ENCODE measurements around the gene CA11. TPM values are rescaled to one million over a fixed set of nuclear protein-coding genes. Genes with fewer than 3 reads are reported as not detected.

CA11 gene
- total RNA-seq, 6 experiments from 2014 or later = 0.53 to 2.5 (median 1.4) TPM

DNA sequence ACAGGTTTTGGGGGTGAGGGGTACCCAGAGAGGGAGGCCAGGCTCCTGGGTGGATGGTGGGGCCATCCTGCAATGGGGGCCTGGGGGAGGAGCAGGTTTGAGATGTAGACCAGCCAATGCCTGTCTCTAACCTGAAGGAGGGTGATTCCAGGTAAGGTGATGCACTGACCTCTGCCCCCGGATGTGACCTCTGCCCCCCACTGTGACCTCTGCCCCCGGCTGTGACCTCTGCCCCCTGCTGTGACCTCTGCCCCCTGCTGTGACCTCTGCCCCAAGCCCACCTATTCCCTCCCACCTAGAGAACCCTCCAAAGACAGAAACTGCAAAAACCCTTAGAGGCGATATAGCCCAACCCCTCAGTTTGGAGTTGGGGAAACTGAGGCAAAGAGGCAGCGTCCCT, 49.8 kb downstream of the CA11 start:
- TF ChIP-seq, protein P1, sequence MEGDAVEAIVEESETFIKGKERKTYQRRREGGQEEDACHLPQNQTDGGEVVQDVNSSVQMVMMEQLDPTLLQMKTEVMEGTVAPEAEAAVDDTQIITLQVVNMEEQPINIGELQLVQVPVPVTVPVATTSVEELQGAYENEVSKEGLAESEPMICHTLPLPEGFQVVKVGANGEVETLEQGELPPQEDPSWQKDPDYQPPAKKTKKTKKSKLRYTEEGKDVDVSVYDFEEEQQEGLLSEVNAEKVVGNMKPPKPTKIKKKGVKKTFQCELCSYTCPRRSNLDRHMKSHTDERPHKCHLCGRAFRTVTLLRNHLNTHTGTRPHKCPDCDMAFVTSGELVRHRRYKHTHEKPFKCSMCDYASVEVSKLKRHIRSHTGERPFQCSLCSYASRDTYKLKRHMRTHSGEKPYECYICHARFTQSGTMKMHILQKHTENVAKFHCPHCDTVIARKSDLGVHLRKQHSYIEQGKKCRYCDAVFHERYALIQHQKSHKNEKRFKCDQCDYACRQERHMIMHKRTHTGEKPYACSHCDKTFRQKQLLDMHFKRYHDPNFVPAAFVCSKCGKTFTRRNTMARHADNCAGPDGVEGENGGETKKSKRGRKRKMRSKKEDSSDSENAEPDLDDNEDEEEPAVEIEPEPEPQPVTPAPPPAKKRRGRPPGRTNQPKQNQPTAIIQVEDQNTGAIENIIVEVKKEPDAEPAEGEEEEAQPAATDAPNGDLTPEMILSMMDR (IDR thresholded peaks at IDR 0.05) = no peak
- Mint-ChIP-seq H3K27ac (no peak overlapping the region), H3K9me3 (no peaks in the 10 kb centered on the region), H3K4me3 (no peak overlapping the region), H3K4me1 (ENCODE audit: low read depth) (no peaks in the 10 kb centered on the region), H3K27me3 (ENCODE audit: insufficient read depth) (peaks cover 2% of the 10 kb centered on the region), H3K36me3 (ENCODE audit: low read depth) (no peaks in the 10 kb centered on the region)
- DNase-seq = no peak

DNA sequence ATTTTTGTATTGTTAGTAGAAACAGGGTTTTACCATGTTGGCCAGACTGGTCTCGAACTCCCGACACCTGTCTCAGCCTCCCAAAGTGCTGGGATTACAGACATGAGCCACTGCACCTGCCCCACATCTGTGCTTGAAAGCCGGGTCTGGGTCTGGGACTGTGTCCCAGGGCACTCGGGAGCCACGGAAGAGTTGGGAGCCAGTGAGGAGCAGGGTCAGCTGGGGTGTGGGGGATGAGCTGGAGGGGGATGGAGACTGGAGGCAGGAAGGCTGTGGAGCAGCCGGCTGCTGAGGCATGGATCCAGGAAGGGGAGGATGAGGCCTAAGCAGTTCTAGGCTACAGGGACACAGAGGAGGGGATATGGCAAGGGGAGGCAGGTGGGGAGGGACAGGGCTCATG, 50.2 kb downstream of the CA11 start:
- no peak overlapping the region for H3K4me3 Mint-ChIP-seq
- DNase-seq = no peak
- H3K27ac Mint-ChIP-seq = no peak overlapping the region
- H3K27me3 Mint-ChIP-seq (ENCODE audit: insufficient read depth) = peaks cover 2% of the 10 kb centered on the region
- H3K9me3 Mint-ChIP-seq = no peaks in the 10 kb centered on the region
- TF ChIP-seq, protein P1 (IDR thresholded peaks at IDR 0.05) = no peak
- H3K4me1 Mint-ChIP-seq (ENCODE audit: low read depth) = no peaks in the 10 kb centered on the region
- H3K36me3 Mint-ChIP-seq (ENCODE audit: low read depth) = no peaks in the 10 kb centered on the region

DNA sequence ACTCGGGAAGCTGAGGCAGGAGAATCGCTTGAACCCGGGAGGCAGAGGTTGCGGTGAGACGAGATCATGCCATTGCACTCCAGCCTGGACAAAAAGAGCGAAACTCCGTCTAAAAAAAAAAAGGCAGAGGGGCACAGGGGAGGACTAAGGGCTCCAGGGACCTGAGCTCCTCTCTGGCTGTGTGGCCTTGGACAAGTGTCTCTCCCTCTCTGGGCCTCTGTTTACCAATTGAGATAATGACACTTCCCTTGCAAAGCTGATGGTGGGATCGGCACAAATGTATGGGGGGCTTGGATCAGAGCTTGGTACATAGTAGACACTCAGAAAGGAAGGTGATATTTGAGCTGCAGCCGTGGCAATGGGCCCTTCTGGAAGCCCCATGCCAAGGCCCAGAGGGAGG, 50.8 kb downstream of the CA11 start:
- H3K9me3 Mint-ChIP-seq = no peaks in the 10 kb centered on the region
- no peaks in the 10 kb centered on the region for H3K4me1 Mint-ChIP-seq (ENCODE audit: low read depth)
- no peak overlapping the region for H3K4me3 Mint-ChIP-seq
- no peak for DNase-seq
- TF ChIP-seq, protein P1 (IDR thresholded peaks at IDR 0.05) = no peak
- no peak overlapping the region for H3K27ac Mint-ChIP-seq
- H3K27me3 Mint-ChIP-seq (ENCODE audit: insufficient read depth) = peaks cover 2% of the 10 kb centered on the region
- no peaks in the 10 kb centered on the region for H3K36me3 Mint-ChIP-seq (ENCODE audit: low read depth)

DNA sequence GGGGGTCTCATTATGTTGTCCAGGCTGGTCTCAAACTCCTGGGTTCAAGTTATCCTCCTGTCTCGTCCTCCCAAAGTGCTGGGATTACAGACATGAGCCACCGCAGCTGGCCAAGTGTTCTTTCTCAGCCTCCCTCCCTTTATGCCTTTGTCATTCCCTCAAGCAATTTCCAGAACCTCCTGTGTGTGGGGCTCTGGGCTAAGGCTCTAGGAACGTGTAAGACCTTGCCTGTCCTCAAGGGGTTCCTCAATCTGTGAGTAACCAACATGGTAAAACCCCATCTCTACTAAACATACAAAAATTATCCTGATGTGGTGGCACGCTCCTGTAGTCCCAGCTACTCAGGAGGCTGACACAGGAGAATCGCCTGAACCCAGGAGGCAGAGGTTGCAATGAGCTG, 55.0 kb downstream of the CA11 start:
- Mint-ChIP-seq H3K9me3 (no peaks in the 10 kb centered on the region), H3K27ac (no peak overlapping the region), H3K27me3 (ENCODE audit: insufficient read depth) (peaks cover 6% of the 10 kb centered on the region), H3K36me3 (ENCODE audit: low read depth) (no peaks in the 10 kb centered on the region), H3K4me1 (ENCODE audit: low read depth) (peaks cover 15% of the 10 kb centered on the region), H3K4me3 (no peak overlapping the region)
- no peak for DNase-seq
- TF ChIP-seq, protein P1 (IDR thresholded peaks at IDR 0.05) = no peak; the same call in none of the 2 replicates

DNA sequence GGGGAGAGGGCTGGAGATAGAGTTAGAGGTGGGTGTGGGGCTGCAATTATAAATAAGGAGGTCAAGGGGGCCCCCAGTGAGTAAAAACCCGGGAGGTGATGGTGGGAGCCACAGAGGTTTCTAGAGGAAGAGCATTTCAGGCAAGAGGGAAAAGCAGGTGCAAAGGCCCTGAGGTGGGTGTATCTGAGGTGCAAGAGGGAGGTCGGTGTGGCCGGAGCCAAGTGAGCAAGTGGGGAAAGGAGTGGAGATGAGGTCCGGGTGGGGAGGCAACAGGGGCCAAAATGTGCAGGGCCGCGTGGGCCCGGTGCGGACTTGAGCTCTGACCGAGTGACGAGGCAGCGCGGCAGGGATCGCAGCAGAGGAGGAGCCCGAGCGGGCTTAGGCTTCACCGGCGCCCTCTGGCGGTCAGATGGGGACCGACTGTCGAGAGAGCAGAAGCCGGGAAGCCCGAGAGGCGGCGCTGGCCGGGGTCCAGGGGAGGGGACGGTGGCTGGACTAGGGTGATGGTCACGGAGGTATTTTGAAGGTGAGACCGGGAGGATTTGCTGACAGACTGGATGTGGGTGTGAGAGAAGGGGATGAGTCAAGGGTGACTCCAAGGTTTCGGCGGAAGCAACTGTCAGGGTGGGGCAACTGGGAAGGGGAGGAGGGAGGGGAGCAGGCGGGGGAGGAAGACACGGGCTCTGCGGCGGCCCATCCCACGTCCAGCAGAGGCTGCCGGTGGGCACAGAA, 57.2 kb downstream of the CA11 start:
- Mint-ChIP-seq H3K9me3 (no peaks in the 10 kb centered on the region), H3K4me3 (peak overlapping the region; percentile 82), H3K27me3 (ENCODE audit: insufficient read depth) (peaks cover 4% of the 10 kb centered on the region), H3K27ac (peak overlapping the region; percentile 61), H3K36me3 (ENCODE audit: low read depth) (no peaks in the 10 kb centered on the region), H3K4me1 (ENCODE audit: low read depth) (peaks cover 22% of the 10 kb centered on the region)
- TF ChIP-seq, protein P1 (IDR thresholded peaks at IDR 0.05) = peak; percentile 95
- DNase-seq = peak; percentile 68

Other genes with a start within 250 kb of the CA11 start
- 10 to 100 TPM; 36.2 to 53.5 (median 41.7) TPM for gene GRWD1, start 200.2 kb downstream of the CA11 start, total RNA-seq (2021; fragmentation: NEBNext Ultra II Directional; extraction: Animal tissue kit (Norgen Biotek cat#: 25700))
- gene KCNJ14, start 190.6 kb downstream of the CA11 start, total RNA-seq (2021; fragmentation: NEBNext Ultra II Directional; extraction: Animal tissue kit (Norgen Biotek cat#: 25700)) = under 1 TPM; 0.33 to 0.90 (median 0.51) TPM
- 10 to 100 TPM; 46.2 to 49.5 (median 47.1) TPM for gene CYTH2, start 176.8 kb downstream of the CA11 start, total RNA-seq (2021; fragmentation: NEBNext Ultra II Directional; extraction: Animal tissue kit (Norgen Biotek cat#: 25700))
- gene LMTK3, start 134.4 kb downstream of the CA11 start, total RNA-seq (2021; fragmentation: NEBNext Ultra II Directional; extraction: Animal tissue kit (Norgen Biotek cat#: 25700)) = under 1 TPM; 0.21 to 0.88 (median 0.60) TPM
- under 1 TPM in 1 of 6 experiments, not detected in 5; 0.33 TPM for gene SULT2B1, start 94.0 kb downstream of the CA11 start, total RNA-seq (2021; fragmentation: NEBNext Ultra II Directional; extraction: Animal tissue kit (Norgen Biotek cat#: 25700))
- not detected for gene SPACA4, start 39.4 kb downstream of the CA11 start, total RNA-seq (2021; fragmentation: NEBNext Ultra II Directional; extraction: Animal tissue kit (Norgen Biotek cat#: 25700))
- under 1 TPM; 0.23 to 0.99 (median 0.54) TPM for gene FAM83E, start 31.1 kb downstream of the CA11 start, total RNA-seq (2021; fragmentation: NEBNext Ultra II Directional; extraction: Animal tissue kit (Norgen Biotek cat#: 25700))
- gene RPL18, start 27.0 kb downstream of the CA11 start, total RNA-seq (2021; fragmentation: NEBNext Ultra II Directional; extraction: Animal tissue kit (Norgen Biotek cat#: 25700)) = 1,000 to 10,000 TPM; 1,359 to 1,448 (median 1,407) TPM
- 10 to 100 TPM; 20.1 to 34.0 (median 23.4) TPM for gene SPHK2, start 26.7 kb downstream of the CA11 start, total RNA-seq (2021; fragmentation: NEBNext Ultra II Directional; extraction: Animal tissue kit (Norgen Biotek cat#: 25700))
- 1 to 10 TPM; 3.8 to 5.7 (median 4.4) TPM for gene DBP, start 8.8 kb downstream of the CA11 start, total RNA-seq (2021; fragmentation: NEBNext Ultra II Directional; extraction: Animal tissue kit (Norgen Biotek cat#: 25700))
- gene NTN5, start 26.8 kb upstream of the CA11 start, total RNA-seq (2021; fragmentation: NEBNext Ultra II Directional; extraction: Animal tissue kit (Norgen Biotek cat#: 25700)) = under 1 TPM in 4 of 6 experiments, not detected in 2; 0.12 to 0.23 (median 0.18) TPM
- not detected for gene FUT2, start 49.8 kb upstream of the CA11 start, total RNA-seq (2021; fragmentation: NEBNext Ultra II Directional; extraction: Animal tissue kit (Norgen Biotek cat#: 25700))
- gene MAMSTR, start 73.5 kb upstream of the CA11 start, total RNA-seq (2021; fragmentation: NEBNext Ultra II Directional; extraction: Animal tissue kit (Norgen Biotek cat#: 25700)) = 1 to 10 TPM; 2.7 to 4.5 (median 3.0) TPM
- under 1 TPM in 1 of 6 experiments, not detected in 5; 0.07 TPM for gene RASIP1, start 94.4 kb upstream of the CA11 start, total RNA-seq (2021; fragmentation: NEBNext Ultra II Directional; extraction: Animal tissue kit (Norgen Biotek cat#: 25700))
- gene IZUMO1, start 100.7 kb upstream of the CA11 start, total RNA-seq (2021; fragmentation: NEBNext Ultra II Directional; extraction: Animal tissue kit (Norgen Biotek cat#: 25700)) = not detected
- gene FUT1, start 106.5 kb upstream of the CA11 start, total RNA-seq (2021; fragmentation: NEBNext Ultra II Directional; extraction: Animal tissue kit (Norgen Biotek cat#: 25700)) = under 1 TPM in 3 of 6 experiments, not detected in 3; 0.05 to 0.06 (median 0.05) TPM
- gene FGF21, start 109.3 kb upstream of the CA11 start, total RNA-seq (2021; fragmentation: NEBNext Ultra II Directional; extraction: Animal tissue kit (Norgen Biotek cat#: 25700)) = not detected
- gene BCAT2, start 164.8 kb upstream of the CA11 start, total RNA-seq (2021; fragmentation: NEBNext Ultra II Directional; extraction: Animal tissue kit (Norgen Biotek cat#: 25700)) = 10 to 100 TPM; 31.3 to 41.2 (median 34.0) TPM
- gene HSD17B14, start 190.3 kb upstream of the CA11 start, total RNA-seq (2021; fragmentation: NEBNext Ultra II Directional; extraction: Animal tissue kit (Norgen Biotek cat#: 25700)) = 1 to 10 TPM; 2.9 to 10.0 (median 8.9) TPM
- 10 to 100 TPM in 4 of 6 experiments, 1 to 10 TPM in 2; 7.7 to 15.1 (median 13.2) TPM for gene PLEKHA4, start 222.4 kb upstream of the CA11 start, total RNA-seq (2021; fragmentation: NEBNext Ultra II Directional; extraction: Animal tissue kit (Norgen Biotek cat#: 25700))
- 10 to 100 TPM; 70.2 to 97.3 (median 89.6) TPM for gene PPP1R15A, start 226.2 kb upstream of the CA11 start, total RNA-seq (2021; fragmentation: NEBNext Ultra II Directional; extraction: Animal tissue kit (Norgen Biotek cat#: 25700))

All from HFFc6 (cell line).